GM21576 (cell line): ENCODE data around the gene RFLNA.

Source experiments
- ATAC-seq: cut with Tn5 transposase; IDR thresholded peaks from one replicate; pipeline ENCODE4 v1.9.1; 2021; ENCODE audit warnings: mild to moderate bottlenecking, moderate library complexity; ENCODE audit not compliant: unreplicated experiment

The RFLNA gene

GRCh38 chr12:124302807-124303578 is 8.1 kb downstream of the RFLNA start:
- no peak for ATAC-seq

GRCh38 chr12:124303579-124304313 is 8.9 kb downstream of the RFLNA start:
- no peak for ATAC-seq

- no peak for ATAC-seq
These were observed 9.5 kb downstream of the RFLNA start for GRCh38 chr12:124304314-124304790.

- ATAC-seq, result no peak
These were observed 10.2 kb downstream of the RFLNA start for GRCh38 chr12:124305136-124305535.

- no peak for ATAC-seq
These were observed 11.1 kb downstream of the RFLNA start for GRCh38 chr12:124305776-124306685.

- no peak for ATAC-seq
These were observed 12.0 kb downstream of the RFLNA start for GRCh38 chr12:124306686-124307555.

GRCh38 chr12:124307556-124307825 is 12.6 kb downstream of the RFLNA start:
- ATAC-seq, result no peak

- no peak for ATAC-seq
These were observed 13.8 kb downstream of the RFLNA start for GRCh38 chr12:124308741-124309140.

- ATAC-seq, result no peak
These were observed 14.3 kb downstream of the RFLNA start for GRCh38 chr12:124309231-124309630.

GRCh38 chr12:124309744-124310143 is 14.9 kb downstream of the RFLNA start:
- no peak for ATAC-seq

GRCh38 chr12:124310178-124310577 is 15.3 kb downstream of the RFLNA start:
- no peak for ATAC-seq

- no peak for ATAC-seq
These were observed 15.9 kb downstream of the RFLNA start for GRCh38 chr12:124310785-124311184.

- no peak for ATAC-seq
These were observed 16.6 kb downstream of the RFLNA start for GRCh38 chr12:124311292-124312109.

- no peak for ATAC-seq
These were observed 17.7 kb downstream of the RFLNA start for GRCh38 chr12:124312601-124313000.

- ATAC-seq, result no peak
These were observed 19.3 kb downstream of the RFLNA start for GRCh38 chr12:124314207-124314606.

- no peak for ATAC-seq
These were observed 19.9 kb downstream of the RFLNA start for GRCh38 chr12:124314766-124315165.

- no peak for ATAC-seq
These were observed 20.6 kb downstream of the RFLNA start for GRCh38 chr12:124315372-124316044.

GRCh38 chr12:124316257-124316900 is 21.5 kb downstream of the RFLNA start:
- no peak for ATAC-seq

GRCh38 chr12:124317400-124317799 is 22.5 kb downstream of the RFLNA start:
- ATAC-seq, result no peak
